Common myeloid progenitor, CD34-positive (primary cell): ENCODE data around the gene VPS51.

Source experiments
- CTCF ChIA-PET: fragments of 350-600 bp; sonication (Branson Sonifier 250); formaldehyde crosslinking; loops from one replicate; lab custom pipeline; 2021; ENCODE audit warnings: antibody characterized with exemption; lab: Charles Lee
- POLR2A ChIA-PET: fragments of 350-600 bp; sonication (Branson Sonifier 250); formaldehyde crosslinking; loops from one replicate; lab custom pipeline; 2021; ENCODE audit warnings: antibody characterized with exemption; lab: Charles Lee
- DNase-seq, 3 donors: peaks; one replicate each; pipeline versions ENCODE4 v3.0.0 to v3.0.0-alpha.2; 2013
- H3K27ac ChIP-seq, 2 experiments: 1 replicate in 1 of 2; 2 replicates in 1 of 2; pipeline ENCODE4 v1.7.0; 2013; ENCODE audit warnings: inconsistent platforms in 2 of 2, low read length in 2 of 2, mild to moderate bottlenecking in 2 of 2, low read depth in 1 of 2, moderate library complexity in 1 of 2; ENCODE audit not compliant: severe bottlenecking in 2 of 2, insufficient read depth in 1 of 2, poor library complexity in 1 of 2
- H3K27me3 ChIP-seq, 5 experiments: replicated peaks in 2 of 5; 1 replicate in 3 of 5; 2 replicates in 2 of 5; pipeline versions ENCODE4 v1.6.1 to v1.7.0; 2013; ENCODE audit warnings: low read length in 4 of 5, mild to moderate bottlenecking in 2 of 5, moderate library complexity in 2 of 5, inconsistent platforms in 1 of 5; ENCODE audit not compliant: insufficient read depth in 5 of 5, control insufficient read depth in 4 of 5
- H3K36me3 ChIP-seq, 4 experiments: 1 replicate in 2 of 4; 2 replicates in 2 of 4; pipeline versions ENCODE4 v1.6.1 to v1.7.0; 2013; ENCODE audit warnings: low read length in 3 of 4, control low read depth in 1 of 4, mild to moderate bottlenecking in 1 of 4; ENCODE audit not compliant: control insufficient read depth in 4 of 4, insufficient read depth in 4 of 4
- H3K4me1 ChIP-seq, 4 experiments: 1 replicate in 3 of 4; 2 replicates in 1 of 4; pipeline versions ENCODE4 v1.6.1 to v1.7.1; 2013; ENCODE audit warnings: low read length in 3 of 4, mild to moderate bottlenecking in 3 of 4, control low read depth in 1 of 4, inconsistent platforms in 1 of 4, moderate library complexity in 1 of 4; ENCODE audit not compliant: control insufficient read depth in 4 of 4, insufficient read depth in 4 of 4; ENCODE audit errors: control extremely low read depth in 1 of 4
- H3K4me3 ChIP-seq, 7 experiments: 1 replicate in 4 of 7; 2 replicates in 3 of 7; pipeline versions ENCODE4 v1.5.1 to v1.7.0; 2013; ENCODE audit warnings: mild to moderate bottlenecking in 7 of 7, low read length in 6 of 7, moderate library complexity in 6 of 7, inconsistent platforms in 2 of 7, low read depth in 2 of 7, control low read depth in 1 of 7; ENCODE audit not compliant: insufficient read depth in 4 of 7, control insufficient read depth in 1 of 7; ENCODE audit errors: extremely low read depth in 1 of 7
- H3K9me3 ChIP-seq, 5 experiments: 1 replicate in 4 of 5; 2 replicates in 1 of 5; pipeline versions ENCODE4 v1.6.1 to v1.7.1; 2013; ENCODE audit warnings: low read length in 4 of 5, mild to moderate bottlenecking in 2 of 5, inconsistent platforms in 1 of 5, low read depth in 1 of 5, moderate library complexity in 1 of 5; ENCODE audit not compliant: control insufficient read depth in 4 of 5, insufficient read depth in 2 of 5; ENCODE audit errors: control extremely low read depth in 1 of 5
- WGBS: methylation state at CpG from one replicate; pipeline ENCODE4 v1.1.5; 2013; ENCODE audit not compliant: insufficient coverage; 5-methylcytosine and 5-hydroxymethylcytosine counted together

Gene VPS51

GRCh38 chr11:65083834-65084597 lies 12.0 kb upstream of the VPS51 start, which contains the start of the genes CDCA5 and ZFPL1:
CDCA5 (minus strand) TSS chr11:65084040; CDS start chr11:65083978, 62 bp downstream.
ZFPL1 (plus strand) TSS chr11:65084222; CDS start chr11:65084699, 477 bp downstream.
- Histone ChIP-seq H3K4me1 (peaks cover 10 to 38% (median 24%) of the 10 kb centered on the region in 4 experiments), H3K27ac (peak within 1 kb of the TSS; percentile 84 to 85), H3K36me3 (peaks cover 4 to 59% (median 42%) of the 10 kb centered on the region in 4 experiments), H3K9me3 (no peaks in the 10 kb centered on the region), H3K27me3 (no peaks in the 10 kb centered on the region), H3K4me3 (peak within 1 kb of the TSS; percentile 72 to 94 (median 83))
- POLR2A ChIA-PET: no interaction called here
- DNase-seq: peak; percentile 95 to 98 (median 97)
- 0% methylated on average over 71 of the region's 79 CpGs for WGBS
- CTCF ChIA-PET: interaction anchor here (1.1 to 1.3 kb wide), 2 partner anchors 11 to 52 kb away, joined by 4 to 6 read pairs; no protein-coding TSS in a partner anchor

- H3K27ac ChIP-seq: peak overlapping the region; percentile 84 to 85
- peak overlapping the region; percentile 72 to 94 (median 83) for H3K4me3 ChIP-seq
- no peaks in the 10 kb centered on the region for H3K9me3 ChIP-seq
- peaks cover 4 to 59% (median 41%) of the 10 kb centered on the region in 4 experiments for H3K36me3 ChIP-seq
- WGBS: 58% methylated on average over 21 of the region's 23 CpGs
- no peak for DNase-seq
- ChIA-PET CTCF (interaction anchor here (0.7 to 1.4 kb wide), 6 partner anchors 8 to 238 kb away, joined by 3 to 7 read pairs (median 4); partner anchors contain the start of gene TM7SF2), POLR2A (no interaction called here)
- H3K27me3 ChIP-seq: no peaks in the 10 kb centered on the region
- H3K4me1 ChIP-seq: peaks cover 10 to 38% (median 24%) of the 10 kb centered on the region in 4 experiments
Observed at GRCh38 chr11:65084598-65085375, 11.2 kb upstream of the VPS51 start.

DNA sequence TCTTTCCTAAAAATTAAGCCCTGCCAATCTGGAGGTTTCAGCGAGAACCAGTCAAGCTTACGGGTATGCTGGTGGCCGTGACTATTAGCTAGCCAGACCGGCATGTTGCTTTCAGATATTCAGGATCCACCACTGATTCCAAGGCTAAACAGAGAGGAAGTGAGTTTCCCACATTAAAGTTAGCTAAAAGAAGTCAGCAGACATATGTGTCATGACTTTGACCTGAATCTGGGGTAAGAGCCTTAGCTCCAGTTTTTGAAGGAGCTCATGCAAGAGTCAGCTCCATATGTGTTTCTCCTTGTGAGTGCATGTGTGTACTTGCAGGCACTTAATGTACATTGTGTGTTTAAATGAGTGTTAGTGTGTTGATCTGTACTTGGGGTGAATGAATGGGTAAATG lies 10.6 kb upstream of the VPS51 start:
- H3K4me1 ChIP-seq: peaks cover 10 to 38% (median 24%) of the 10 kb centered on the region in 4 experiments

GRCh38 chr11:65086809-65087208 lies 9.2 kb upstream of the VPS51 start:
- no peaks in the 10 kb centered on the region for H3K9me3 ChIP-seq
- peak overlapping the region in 1 of 2 experiments; percentile 6 for H3K27ac ChIP-seq
- H3K36me3 ChIP-seq: peaks cover 4 to 50% (median 36%) of the 10 kb centered on the region in 4 experiments
- ChIA-PET POLR2A (interaction anchor here (1.4 kb wide), 1 partner anchor 9 kb away, joined by 5 read pairs; the partner anchor contains the start of gene VPS51), CTCF (interaction anchor here (1.4 kb wide), 1 partner anchor 18 kb away, joined by 5 read pairs; no protein-coding TSS in a partner anchor)
- WGBS: 100% methylated on average over 5 of the region's 9 CpGs
- DNase-seq: no peak
- H3K4me1 ChIP-seq: peaks cover 10 to 30% (median 24%) of the 10 kb centered on the region in 4 experiments
- H3K27me3 ChIP-seq: no peaks in the 10 kb centered on the region
- H3K4me3 ChIP-seq: no peak overlapping the region

More for the DNA sequence above, 10.6 kb upstream of the VPS51 start:
- H3K27ac ChIP-seq: peak overlapping the region in 1 of 2 experiments; percentile 85
- POLR2A ChIA-PET: no interaction called here
- DNase-seq: no peak
- no peaks in the 10 kb centered on the region for H3K27me3 ChIP-seq
- peaks cover 4 to 55% (median 37%) of the 10 kb centered on the region in 4 experiments for H3K36me3 ChIP-seq
- CTCF ChIA-PET: interaction anchor here (0.7 to 1.4 kb wide), 7 partner anchors 9 to 238 kb away, joined by 3 to 7 read pairs (median 4); partner anchors contain the start of gene TM7SF2
- no peak overlapping the region for H3K4me3 ChIP-seq
- no peaks in the 10 kb centered on the region for H3K9me3 ChIP-seq
- WGBS: 81% methylated on average over 4 of the region's 4 CpGs

DNA sequence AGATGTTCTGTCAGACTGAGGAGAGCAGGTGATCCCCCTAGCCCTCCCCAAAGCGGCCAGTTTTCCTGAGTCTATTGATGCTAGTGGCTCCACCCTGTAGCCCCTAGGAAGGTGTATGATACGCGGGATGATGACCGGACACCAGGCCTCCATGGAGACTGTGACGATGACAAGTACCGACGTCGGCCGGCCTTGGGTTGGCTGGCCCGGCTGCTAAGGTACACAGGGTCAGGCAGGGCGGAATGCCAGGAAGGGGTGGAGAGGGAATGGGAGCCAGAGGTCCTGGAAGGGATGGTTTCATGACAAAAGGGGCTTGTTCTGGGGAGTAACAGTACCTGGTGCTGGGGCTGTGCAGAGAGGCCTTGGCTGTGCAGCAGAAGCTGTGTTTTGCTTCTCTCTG lies 8.8 kb upstream of the VPS51 start:
- no peaks in the 10 kb centered on the region for H3K9me3 ChIP-seq
- WGBS: 97% methylated on average over 10 of the region's 11 CpGs
- no peak overlapping the region for H3K27ac ChIP-seq
- H3K27me3 ChIP-seq: no peaks in the 10 kb centered on the region
- CTCF ChIA-PET: no interaction called here
- POLR2A ChIA-PET: interaction anchor here (1.4 kb wide), 1 partner anchor 8 kb away, joined by 5 read pairs; the partner anchor contains the start of gene VPS51
- H3K36me3 ChIP-seq: peaks cover 4 to 50% (median 35%) of the 10 kb centered on the region in 4 experiments
- no peak for DNase-seq
- peaks cover 10 to 26% (median 23%) of the 10 kb centered on the region in 4 experiments for H3K4me1 ChIP-seq
- no peak overlapping the region for H3K4me3 ChIP-seq

- H3K27me3 ChIP-seq: no peaks in the 10 kb centered on the region
- H3K4me1 ChIP-seq: peaks cover 7 to 22% (median 21%) of the 10 kb centered on the region in 4 experiments
- ChIA-PET POLR2A (no interaction called here), CTCF (no interaction called here)
- 96% methylated on average over 14 of the region's 15 CpGs for WGBS
- H3K9me3 ChIP-seq: no peaks in the 10 kb centered on the region
- no peak overlapping the region for H3K27ac ChIP-seq
- peaks cover 4 to 47% (median 35%) of the 10 kb centered on the region in 4 experiments for H3K36me3 ChIP-seq
- no peak for DNase-seq
- H3K4me3 ChIP-seq: no peak overlapping the region
Observed at GRCh38 chr11:65087827-65088226, 8.2 kb upstream of the VPS51 start.
